Measurements from ENCODE around the gene PRORP.

PRORP gene

DNA sequence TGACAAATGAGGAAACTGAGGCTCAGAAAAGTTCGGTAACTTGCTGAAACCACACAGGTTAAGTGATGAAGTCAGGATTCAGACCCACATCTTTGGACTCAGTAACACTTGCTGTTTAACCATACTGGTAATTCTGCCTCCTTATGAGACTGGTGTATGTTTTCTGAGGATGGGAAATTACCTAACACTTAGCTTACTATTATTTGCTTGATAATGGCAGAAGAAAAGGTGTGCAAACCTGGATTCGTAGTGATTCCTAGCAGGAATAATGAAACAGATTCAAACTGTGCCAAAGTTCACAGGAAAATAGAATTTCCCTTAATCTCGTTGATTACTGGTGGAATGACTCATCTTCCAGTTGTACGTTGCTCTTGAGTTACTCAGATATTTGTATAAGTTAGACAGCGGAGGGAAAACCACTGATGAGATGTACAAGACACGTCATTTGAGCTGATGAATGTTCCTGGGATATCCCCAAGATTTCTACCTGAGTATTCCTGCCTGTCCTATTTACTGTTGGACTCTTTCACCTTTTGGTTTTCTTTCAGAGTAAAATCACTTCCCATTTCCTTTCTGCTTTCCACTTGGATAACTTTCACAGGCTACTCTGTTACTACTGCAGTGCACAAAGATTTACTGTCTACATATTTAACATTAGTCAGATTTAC is 37.5 kb downstream of the PRORP start:
- Histone ChIP-seq H3K23ac (ENCODE audit: low read length) (no peak overlapping the region), H2BK12ac (ENCODE audit: low read length) (no peak overlapping the region), H3K4me3 (ENCODE audit: low read depth, low read length) (no peak overlapping the region), H4K91ac (ENCODE audit: low read depth, low read length) (no peak overlapping the region), H2BK120ac (ENCODE audit: insufficient read depth, low read length, poor library complexity) (no peak overlapping the region), H3K14ac (ENCODE audit: low read length) (no peak overlapping the region), H4K12ac (ENCODE audit: low read depth, low read length) (no peak overlapping the region), H3K9ac (ENCODE audit: low read length) (no peak overlapping the region), H3K4me1 (ENCODE audit: control insufficient read depth in 1 of 2, insufficient read depth in 2 of 2, low read length in 2 of 2) (peaks cover 0 to 4% of the 10 kb centered on the region in 2 experiments), H2AK5ac (ENCODE audit: low read length) (no peak overlapping the region), H3K36me3 (ENCODE audit: control insufficient read depth in 1 of 2, insufficient read depth in 2 of 2, low read length in 2 of 2) (no peaks in the 10 kb centered on the region), H3K27ac (ENCODE audit: low read depth, low read length) (no peak overlapping the region), H3K79me2 (ENCODE audit: control insufficient read depth, insufficient read depth, low read length, poor library complexity) (no peaks in the 10 kb centered on the region), H3K4ac (ENCODE audit: low read depth, low read length) (no peak overlapping the region), H4K8ac (ENCODE audit: low read depth, low read length) (no peak overlapping the region), H3K79me1 (ENCODE audit: low read length) (no peaks in the 10 kb centered on the region), H3K18ac (ENCODE audit: low read length) (no peak overlapping the region), H3K4me2 (ENCODE audit: low read length) (no peak overlapping the region), H2AFZ (ENCODE audit: insufficient read depth, low read length, poor library complexity) (no peak overlapping the region), H3K9me3 (ENCODE audit: insufficient read depth, low read depth, low read length) (no peaks in the 10 kb centered on the region), H3K27me3 (ENCODE audit: insufficient read depth, low read length) (no peaks in the 10 kb centered on the region), H2BK5ac (ENCODE audit: low read depth, low read length, poor library complexity) (no peak overlapping the region)
- WGBS (ENCODE audit: extremely low coverage, insufficient coverage, insufficient read length) = no CpG with 5 or more reads among the region's 6 CpGs
- DNase-seq = peak; percentile 72 to 98

DNA sequence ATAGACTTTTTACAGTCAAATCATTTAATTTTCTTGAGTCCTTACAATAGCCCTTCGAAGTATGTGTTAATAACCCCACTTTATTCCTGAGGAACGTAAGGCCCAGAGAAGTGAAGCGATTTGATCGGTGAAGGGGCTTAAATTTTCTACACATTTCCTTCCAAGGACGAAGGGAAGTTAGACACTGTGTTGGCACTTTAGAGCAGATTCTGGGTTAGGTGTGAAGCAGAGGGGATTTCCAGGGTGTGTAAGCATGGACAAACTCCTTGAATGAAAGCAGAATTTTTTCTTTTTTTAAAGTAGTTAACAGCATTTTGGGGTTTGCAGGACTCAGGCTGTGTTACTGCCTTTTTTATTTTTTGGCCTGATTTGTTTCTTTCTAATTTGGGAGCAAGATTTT is 38.9 kb downstream of the PRORP start:
- H4K12ac ChIP-seq (ENCODE audit: low read depth, low read length) = no peak overlapping the region
- H3K4me3 ChIP-seq (ENCODE audit: low read depth, low read length) = no peak overlapping the region
- H3K4me2 ChIP-seq (ENCODE audit: low read length) = no peak overlapping the region
- H2AK5ac ChIP-seq (ENCODE audit: low read length) = no peak overlapping the region
- H3K9ac ChIP-seq (ENCODE audit: low read length) = no peak overlapping the region
- H2AFZ ChIP-seq (ENCODE audit: insufficient read depth, low read length, poor library complexity) = no peak overlapping the region
- H3K79me2 ChIP-seq (ENCODE audit: control insufficient read depth, insufficient read depth, low read length, poor library complexity) = no peaks in the 10 kb centered on the region
- H4K8ac ChIP-seq (ENCODE audit: low read depth, low read length) = no peak overlapping the region
- H3K4me1 ChIP-seq (ENCODE audit: control insufficient read depth in 1 of 2, insufficient read depth in 2 of 2, low read length in 2 of 2) = peaks cover 0 to 4% of the 10 kb centered on the region in 2 experiments
- H3K14ac ChIP-seq (ENCODE audit: low read length) = no peak overlapping the region
- no peaks in the 10 kb centered on the region for H3K79me1 ChIP-seq (ENCODE audit: low read length)
- no peaks in the 10 kb centered on the region for H3K27me3 ChIP-seq (ENCODE audit: insufficient read depth, low read length)
- H3K9me3 ChIP-seq (ENCODE audit: insufficient read depth, low read depth, low read length) = no peaks in the 10 kb centered on the region
- DNase-seq = peak in 1 of 2 donors; percentile 28
- H3K36me3 ChIP-seq (ENCODE audit: control insufficient read depth in 1 of 2, insufficient read depth in 2 of 2, low read length in 2 of 2) = no peaks in the 10 kb centered on the region
- H2BK120ac ChIP-seq (ENCODE audit: insufficient read depth, low read length, poor library complexity) = no peak overlapping the region
- no peak overlapping the region for H3K27ac ChIP-seq (ENCODE audit: low read depth, low read length)
- H4K91ac ChIP-seq (ENCODE audit: low read depth, low read length) = no peak overlapping the region
- no peak overlapping the region for H2BK5ac ChIP-seq (ENCODE audit: low read depth, low read length, poor library complexity)
- H2BK12ac ChIP-seq (ENCODE audit: low read length) = no peak overlapping the region
- no CpG with 5 or more reads among the region's 5 CpGs for WGBS (ENCODE audit: extremely low coverage, insufficient coverage, insufficient read length)
- no peak overlapping the region for H3K4ac ChIP-seq (ENCODE audit: low read depth, low read length)
- no peak overlapping the region for H3K23ac ChIP-seq (ENCODE audit: low read length)
- no peak overlapping the region for H3K18ac ChIP-seq (ENCODE audit: low read length)

DNA sequence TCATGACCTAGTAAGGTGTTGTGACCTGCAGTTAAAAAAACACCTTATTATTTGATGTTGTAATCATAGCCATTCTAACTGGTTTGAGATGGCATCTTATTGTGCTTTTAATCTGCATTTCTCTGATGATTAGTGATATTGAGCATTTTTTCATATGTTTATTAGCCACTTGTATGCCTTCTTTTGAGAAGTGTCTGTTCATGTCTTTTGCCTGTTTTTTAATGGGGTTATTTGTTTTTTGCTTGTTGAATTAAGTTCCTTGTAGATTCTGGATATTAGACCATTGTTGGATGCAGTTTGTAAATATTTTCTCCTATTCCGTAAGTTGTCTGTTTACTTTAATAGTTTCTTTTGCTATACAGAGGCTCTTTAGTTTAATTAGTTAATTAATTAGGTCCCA is 41.0 kb downstream of the PRORP start:
- WGBS (ENCODE audit: extremely low coverage, insufficient coverage, insufficient read length) = no CpG with 5 or more reads among the region's 1 CpG

DNA sequence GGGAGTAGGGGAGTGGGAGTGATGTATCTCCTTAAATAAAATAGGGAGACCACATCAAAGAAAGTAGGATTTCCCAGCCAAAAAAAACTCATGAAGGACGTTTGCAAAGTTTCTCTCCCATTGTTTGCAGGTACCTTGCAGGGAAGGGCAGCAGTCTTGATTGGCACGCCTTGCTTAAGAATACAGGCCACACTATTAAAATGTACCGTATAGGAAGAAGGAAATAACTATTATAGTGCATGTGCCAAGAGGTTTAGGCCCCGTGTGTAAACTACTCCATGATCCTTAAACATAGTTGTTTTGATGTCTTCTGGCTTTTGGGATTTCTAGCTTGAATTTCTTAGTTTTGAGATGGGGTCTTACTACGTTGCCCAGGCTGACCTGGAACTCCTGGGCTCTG is 42.5 kb downstream of the PRORP start:
- H3K9ac ChIP-seq (ENCODE audit: low read length) = no peak overlapping the region
- no peak overlapping the region for H3K4me3 ChIP-seq (ENCODE audit: low read depth, low read length)
- H3K18ac ChIP-seq (ENCODE audit: low read length) = no peak overlapping the region
- no peaks in the 10 kb centered on the region for H3K9me3 ChIP-seq (ENCODE audit: insufficient read depth, low read depth, low read length)
- no peak for DNase-seq
- H3K27ac ChIP-seq (ENCODE audit: low read depth, low read length) = no peak overlapping the region
- H3K79me2 ChIP-seq (ENCODE audit: control insufficient read depth, insufficient read depth, low read length, poor library complexity) = no peaks in the 10 kb centered on the region
- no peak overlapping the region for H2AK5ac ChIP-seq (ENCODE audit: low read length)
- no peak overlapping the region for H2AFZ ChIP-seq (ENCODE audit: insufficient read depth, low read length, poor library complexity)
- H3K14ac ChIP-seq (ENCODE audit: low read length) = no peak overlapping the region
- no peak overlapping the region for H3K4me2 ChIP-seq (ENCODE audit: low read length)
- H3K4me1 ChIP-seq (ENCODE audit: control insufficient read depth in 1 of 2, insufficient read depth in 2 of 2, low read length in 2 of 2) = no peaks in the 10 kb centered on the region
- H4K91ac ChIP-seq (ENCODE audit: low read depth, low read length) = no peak overlapping the region
- H4K12ac ChIP-seq (ENCODE audit: low read depth, low read length) = no peak overlapping the region
- no peaks in the 10 kb centered on the region for H3K79me1 ChIP-seq (ENCODE audit: low read length)
- no peak overlapping the region for H3K23ac ChIP-seq (ENCODE audit: low read length)
- H3K27me3 ChIP-seq (ENCODE audit: insufficient read depth, low read length) = no peaks in the 10 kb centered on the region
- H2BK120ac ChIP-seq (ENCODE audit: insufficient read depth, low read length, poor library complexity) = no peak overlapping the region
- no peak overlapping the region for H2BK5ac ChIP-seq (ENCODE audit: low read depth, low read length, poor library complexity)
- H3K36me3 ChIP-seq (ENCODE audit: control insufficient read depth in 1 of 2, insufficient read depth in 2 of 2, low read length in 2 of 2) = no peaks in the 10 kb centered on the region
- H4K8ac ChIP-seq (ENCODE audit: low read depth, low read length) = no peak overlapping the region
- WGBS (ENCODE audit: extremely low coverage, insufficient coverage, insufficient read length) = no CpG with 5 or more reads among the region's 5 CpGs
- no peak overlapping the region for H2BK12ac ChIP-seq (ENCODE audit: low read length)
- H3K4ac ChIP-seq (ENCODE audit: low read depth, low read length) = no peak overlapping the region

More for the DNA sequence above, 41.0 kb downstream of the PRORP start:
- no peak overlapping the region for H2AFZ ChIP-seq (ENCODE audit: insufficient read depth, low read length, poor library complexity)
- H3K9me3 ChIP-seq (ENCODE audit: insufficient read depth, low read depth, low read length) = no peaks in the 10 kb centered on the region
- no peak overlapping the region for H2BK12ac ChIP-seq (ENCODE audit: low read length)
- H4K12ac ChIP-seq (ENCODE audit: low read depth, low read length) = no peak overlapping the region
- DNase-seq = no peak
- H3K23ac ChIP-seq (ENCODE audit: low read length) = no peak overlapping the region
- H4K8ac ChIP-seq (ENCODE audit: low read depth, low read length) = no peak overlapping the region
- H3K4me1 ChIP-seq (ENCODE audit: control insufficient read depth in 1 of 2, insufficient read depth in 2 of 2, low read length in 2 of 2) = peaks cover 0 to 4% of the 10 kb centered on the region in 2 experiments
- H2BK5ac ChIP-seq (ENCODE audit: low read depth, low read length, poor library complexity) = no peak overlapping the region
- H3K18ac ChIP-seq (ENCODE audit: low read length) = no peak overlapping the region
- H3K4me3 ChIP-seq (ENCODE audit: low read depth, low read length) = no peak overlapping the region
- no peak overlapping the region for H2BK120ac ChIP-seq (ENCODE audit: insufficient read depth, low read length, poor library complexity)
- H3K79me2 ChIP-seq (ENCODE audit: control insufficient read depth, insufficient read depth, low read length, poor library complexity) = no peaks in the 10 kb centered on the region
- H3K14ac ChIP-seq (ENCODE audit: low read length) = no peak overlapping the region
- no peaks in the 10 kb centered on the region for H3K27me3 ChIP-seq (ENCODE audit: insufficient read depth, low read length)
- H3K36me3 ChIP-seq (ENCODE audit: control insufficient read depth in 1 of 2, insufficient read depth in 2 of 2, low read length in 2 of 2) = no peaks in the 10 kb centered on the region
- no peak overlapping the region for H2AK5ac ChIP-seq (ENCODE audit: low read length)
- no peaks in the 10 kb centered on the region for H3K79me1 ChIP-seq (ENCODE audit: low read length)
- no peak overlapping the region for H3K27ac ChIP-seq (ENCODE audit: low read depth, low read length)
- no peak overlapping the region for H3K9ac ChIP-seq (ENCODE audit: low read length)
- no peak overlapping the region for H3K4ac ChIP-seq (ENCODE audit: low read depth, low read length)
- H3K4me2 ChIP-seq (ENCODE audit: low read length) = no peak overlapping the region
- H4K91ac ChIP-seq (ENCODE audit: low read depth, low read length) = no peak overlapping the region

Measured in trophoblast cell (in vitro differentiated cells and primary cell).